ENCODE data around the gene TMEM205.
"Not testable (repeated sequence)": the region's sequence is repeated elsewhere in the genome, so short reads cannot be mapped to it uniquely, and the experiment has no call there.

The TMEM205 gene

GRCh38 chr19:11340099-11340467 is 6.0 kb downstream of the TMEM205 start:
- Histone ChIP-seq H3K9ac (ENCODE audit: low read length in 5 of 5) (peak overlapping the region in 1 of 5 donors; percentile 1), H3K4me1 (ENCODE audit: control insufficient read depth in 5 of 5, insufficient read depth in 5 of 5, low read length in 5 of 5) (peaks cover 7 to 34% (median 27%) of the 10 kb centered on the region in 5 donors)
- not testable (repeated sequence) for H3K27ac ChIP-seq (ENCODE audit: low read depth, low read length)

GRCh38 chr19:11339254-11340098 is 6.6 kb downstream of the TMEM205 start, which contains the start of gene RAB3D:
TSS of gene RAB3D (minus strand) at chr19:11339657. CDS start at chr19:11337399, 2,258 bp downstream.
- peaks cover 7 to 30% (median 22%) of the 10 kb centered on the region in 5 donors for H3K4me1 ChIP-seq (ENCODE audit: control insufficient read depth in 5 of 5, insufficient read depth in 5 of 5, low read length in 5 of 5)
- peak within 1 kb of the TSS; percentile 66 to 82 (median 76) for H3K4me3 ChIP-seq (ENCODE audit: low read depth in 1 of 5, low read length in 5 of 5)
- peak within 1 kb of the TSS in 4 of 5 donors; percentile 48 to 75 (median 74) for H3K9ac ChIP-seq (ENCODE audit: low read length in 5 of 5)
- no peaks in the 10 kb centered on the region for H3K27me3 ChIP-seq (ENCODE audit: control insufficient read depth in 5 of 5, insufficient read depth in 4 of 5, low read length in 5 of 5)
- H3K36me3 ChIP-seq (ENCODE audit: control insufficient read depth in 5 of 5, insufficient read depth in 5 of 5, low read length in 5 of 5): peaks cover 0 to 34% (median 25%) of the 10 kb centered on the region in 5 donors
- peak within 1 kb of the TSS; percentile 23 for H3K27ac ChIP-seq (ENCODE audit: low read depth, low read length)
- no peaks in the 10 kb centered on the region for H3K9me3 ChIP-seq (ENCODE audit: control insufficient read depth in 5 of 5, low read length in 5 of 5)

More at GRCh38 chr19:11340099-11340467, 6.0 kb downstream of the TMEM205 start:
- Histone ChIP-seq H3K36me3 (ENCODE audit: control insufficient read depth in 5 of 5, insufficient read depth in 5 of 5, low read length in 5 of 5) (peaks cover 0 to 29% (median 23%) of the 10 kb centered on the region in 5 donors), H3K4me3 (ENCODE audit: low read depth in 1 of 5, low read length in 5 of 5) (peak overlapping the region; percentile 66 to 82 (median 76))
- H3K27me3 ChIP-seq (ENCODE audit: control insufficient read depth in 5 of 5, insufficient read depth in 4 of 5, low read length in 5 of 5); H3K9me3 ChIP-seq (ENCODE audit: control insufficient read depth in 5 of 5, low read length in 5 of 5): not testable (repeated sequence)

- H3K36me3 ChIP-seq (ENCODE audit: control insufficient read depth in 5 of 5, insufficient read depth in 5 of 5, low read length in 5 of 5): peaks cover 0 to 41% (median 29%) of the 10 kb centered on the region in 5 donors
- H3K27ac ChIP-seq (ENCODE audit: low read depth, low read length): peak overlapping the region; percentile 23
- peak overlapping the region in 4 of 5 donors; percentile 30 to 75 (median 74) for H3K9ac ChIP-seq (ENCODE audit: low read length in 5 of 5)
These were observed 7.4 kb downstream of the TMEM205 start for GRCh38 chr19:11338569-11339253.

GRCh38 chr19:11338121-11338520 is 7.9 kb downstream of the TMEM205 start:
- Histone ChIP-seq H3K4me1 (ENCODE audit: control insufficient read depth in 5 of 5, insufficient read depth in 5 of 5, low read length in 5 of 5) (peaks cover 4 to 21% (median 17%) of the 10 kb centered on the region in 5 donors), H3K36me3 (ENCODE audit: control insufficient read depth in 5 of 5, insufficient read depth in 5 of 5, low read length in 5 of 5) (peaks cover 0 to 45% (median 33%) of the 10 kb centered on the region in 5 donors), H3K9me3 (ENCODE audit: control insufficient read depth in 5 of 5, low read length in 5 of 5) (no peaks in the 10 kb centered on the region), H3K27me3 (ENCODE audit: control insufficient read depth in 5 of 5, insufficient read depth in 4 of 5, low read length in 5 of 5) (no peaks in the 10 kb centered on the region), H3K9ac (ENCODE audit: low read length in 5 of 5) (peak overlapping the region in 3 of 5 donors; percentile 73 to 75 (median 74)), H3K27ac (ENCODE audit: low read depth, low read length) (no peak overlapping the region), H3K4me3 (ENCODE audit: low read depth in 1 of 5, low read length in 5 of 5) (peak overlapping the region in 1 of 5 donors; percentile 82)

More at GRCh38 chr19:11338569-11339253, 7.4 kb downstream of the TMEM205 start:
- Histone ChIP-seq H3K4me3 (ENCODE audit: low read depth in 1 of 5, low read length in 5 of 5) (peak overlapping the region; percentile 37 to 82 (median 76)), H3K27me3 (ENCODE audit: control insufficient read depth in 5 of 5, insufficient read depth in 4 of 5, low read length in 5 of 5) (no peaks in the 10 kb centered on the region), H3K4me1 (ENCODE audit: control insufficient read depth in 5 of 5, insufficient read depth in 5 of 5, low read length in 5 of 5) (peaks cover 4 to 23% (median 17%) of the 10 kb centered on the region in 5 donors), H3K9me3 (ENCODE audit: control insufficient read depth in 5 of 5, low read length in 5 of 5) (no peaks in the 10 kb centered on the region)

GRCh38 chr19:11337080-11337479 is 9.0 kb downstream of the TMEM205 start:
- no peak overlapping the region for H3K4me3 ChIP-seq (ENCODE audit: low read depth in 1 of 5, low read length in 5 of 5)
- peaks cover 0 to 45% (median 33%) of the 10 kb centered on the region in 5 donors for H3K36me3 ChIP-seq (ENCODE audit: control insufficient read depth in 5 of 5, insufficient read depth in 5 of 5, low read length in 5 of 5)
- H3K4me1 ChIP-seq (ENCODE audit: control insufficient read depth in 5 of 5, insufficient read depth in 5 of 5, low read length in 5 of 5): peaks cover 4 to 21% (median 17%) of the 10 kb centered on the region in 5 donors
- no peaks in the 10 kb centered on the region for H3K9me3 ChIP-seq (ENCODE audit: control insufficient read depth in 5 of 5, low read length in 5 of 5)
- H3K27me3 ChIP-seq (ENCODE audit: control insufficient read depth in 5 of 5, insufficient read depth in 4 of 5, low read length in 5 of 5): no peaks in the 10 kb centered on the region
- H3K9ac ChIP-seq (ENCODE audit: low read length in 5 of 5): no peak overlapping the region
- H3K27ac ChIP-seq (ENCODE audit: low read depth, low read length): no peak overlapping the region

- peaks cover 4 to 21% (median 17%) of the 10 kb centered on the region in 5 donors for H3K4me1 ChIP-seq (ENCODE audit: control insufficient read depth in 5 of 5, insufficient read depth in 5 of 5, low read length in 5 of 5)
- no peaks in the 10 kb centered on the region for H3K9me3 ChIP-seq (ENCODE audit: control insufficient read depth in 5 of 5, low read length in 5 of 5)
- H3K36me3 ChIP-seq (ENCODE audit: control insufficient read depth in 5 of 5, insufficient read depth in 5 of 5, low read length in 5 of 5): peaks cover 0 to 45% (median 35%) of the 10 kb centered on the region in 5 donors
- H3K27me3 ChIP-seq (ENCODE audit: control insufficient read depth in 5 of 5, insufficient read depth in 4 of 5, low read length in 5 of 5): no peaks in the 10 kb centered on the region
- H3K4me3 ChIP-seq (ENCODE audit: low read depth in 1 of 5, low read length in 5 of 5): no peak overlapping the region
- no peak overlapping the region for H3K9ac ChIP-seq (ENCODE audit: low read length in 5 of 5)
- H3K27ac ChIP-seq (ENCODE audit: low read depth, low read length): no peak overlapping the region
These were observed 10.5 kb downstream of the TMEM205 start for GRCh38 chr19:11335449-11336146.

- peaks cover 2 to 10% (median 5%) of the 10 kb centered on the region in 5 donors for H3K4me1 ChIP-seq (ENCODE audit: control insufficient read depth in 5 of 5, insufficient read depth in 5 of 5, low read length in 5 of 5)
- not testable (repeated sequence) for H3K4me3 ChIP-seq (ENCODE audit: low read depth in 1 of 5, low read length in 5 of 5); H3K27me3 ChIP-seq (ENCODE audit: control insufficient read depth in 5 of 5, insufficient read depth in 4 of 5, low read length in 5 of 5); H3K27ac ChIP-seq (ENCODE audit: low read depth, low read length); H3K9ac ChIP-seq (ENCODE audit: low read length in 5 of 5); H3K9me3 ChIP-seq (ENCODE audit: control insufficient read depth in 5 of 5, low read length in 5 of 5)
- H3K36me3 ChIP-seq (ENCODE audit: control insufficient read depth in 5 of 5, insufficient read depth in 5 of 5, low read length in 5 of 5): peaks cover 0 to 53% (median 36%) of the 10 kb centered on the region in 5 donors
These were observed 12.2 kb downstream of the TMEM205 start for GRCh38 chr19:11333838-11334237.

GRCh38 chr19:11332822-11333221 is 13.2 kb downstream of the TMEM205 start:
- no peak overlapping the region for H3K9ac ChIP-seq (ENCODE audit: low read length in 5 of 5)
- H3K27me3 ChIP-seq (ENCODE audit: control insufficient read depth in 5 of 5, insufficient read depth in 4 of 5, low read length in 5 of 5): no peaks in the 10 kb centered on the region
- H3K9me3 ChIP-seq (ENCODE audit: control insufficient read depth in 5 of 5, low read length in 5 of 5): no peaks in the 10 kb centered on the region
- peaks cover 0 to under 1% (median 0%) of the 10 kb centered on the region in 5 donors for H3K4me1 ChIP-seq (ENCODE audit: control insufficient read depth in 5 of 5, insufficient read depth in 5 of 5, low read length in 5 of 5)
- H3K27ac ChIP-seq (ENCODE audit: low read depth, low read length): no peak overlapping the region
- no peak overlapping the region for H3K4me3 ChIP-seq (ENCODE audit: low read depth in 1 of 5, low read length in 5 of 5)
- H3K36me3 ChIP-seq (ENCODE audit: control insufficient read depth in 5 of 5, insufficient read depth in 5 of 5, low read length in 5 of 5): peaks cover 0 to 60% (median 37%) of the 10 kb centered on the region in 5 donors

GRCh38 chr19:11331502-11331901 is 14.6 kb downstream of the TMEM205 start:
- Histone ChIP-seq H3K9ac (ENCODE audit: low read length in 5 of 5) (no peak overlapping the region), H3K27ac (ENCODE audit: low read depth, low read length) (no peak overlapping the region), H3K4me3 (ENCODE audit: low read depth in 1 of 5, low read length in 5 of 5) (no peak overlapping the region), H3K36me3 (ENCODE audit: control insufficient read depth in 5 of 5, insufficient read depth in 5 of 5, low read length in 5 of 5) (peaks cover 0 to 65% (median 41%) of the 10 kb centered on the region in 5 donors), H3K4me1 (ENCODE audit: control insufficient read depth in 5 of 5, insufficient read depth in 5 of 5, low read length in 5 of 5) (no peaks in the 10 kb centered on the region), H3K27me3 (ENCODE audit: control insufficient read depth in 5 of 5, insufficient read depth in 4 of 5, low read length in 5 of 5) (no peaks in the 10 kb centered on the region), H3K9me3 (ENCODE audit: control insufficient read depth in 5 of 5, low read length in 5 of 5) (no peaks in the 10 kb centered on the region)
